ENCODE data around the gene AGAP1. TPM values are rescaled to one million over a fixed set of nuclear protein-coding genes. Genes with fewer than 3 reads are reported as not detected.
A peak's percentile ranks its signal among the peaks of the same experiment; 100 is the strongest.

Gene AGAP1
- total RNA-seq, 2 donors from 2014 or later = 32.8 to 34.7 TPM

DNA sequence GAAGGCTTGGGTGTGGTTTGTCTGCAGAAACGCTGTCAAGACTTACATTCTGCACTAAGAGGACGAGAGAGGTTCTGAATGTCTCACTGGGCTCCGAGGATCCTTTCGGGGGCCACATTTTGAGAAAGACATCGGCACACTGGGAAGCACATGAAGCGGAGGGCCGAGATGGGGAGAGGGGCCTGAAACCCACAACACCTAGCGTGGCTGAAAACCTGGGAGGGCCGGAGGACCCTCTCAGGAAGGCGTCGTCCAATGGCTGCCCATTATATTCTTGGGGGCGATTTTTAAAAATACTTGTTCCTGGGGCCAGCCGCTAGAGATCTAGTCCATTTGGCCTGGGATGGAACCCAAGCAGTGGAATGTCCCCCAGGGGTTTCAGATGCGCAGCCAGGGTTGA lies 444.8 kb downstream of the AGAP1 start:
- Histone ChIP-seq H3K27ac (ENCODE audit: low read depth, low read length) (no peak overlapping the region), H3K36me3 (ENCODE audit: control insufficient read depth, insufficient read depth, low read length) (peaks cover 7% of the 10 kb centered on the region), H3K9ac (ENCODE audit: extremely low read depth, low read length, poor library complexity, severe bottlenecking) (no peak overlapping the region), H3K27me3 (ENCODE audit: control insufficient read depth, insufficient read depth, low read length, poor library complexity, severe bottlenecking) (no peaks in the 10 kb centered on the region), H3K4me3 (ENCODE audit: low read length) (no peak overlapping the region), H3K9me3 (ENCODE audit: control insufficient read depth, low read length) (peaks cover 11% of the 10 kb centered on the region), H3K4me1 (ENCODE audit: control insufficient read depth, insufficient read depth, low read length) (no peaks in the 10 kb centered on the region)
- H3K36me3 Mint-ChIP-seq (ENCODE audit: low read depth) = peaks cover 24% of the 10 kb centered on the region
- no peak for TF ChIP-seq CTCF (conservative IDR thresholded peaks at IDR 0.05)
- no peaks in the 10 kb centered on the region for H3K4me1 Mint-ChIP-seq
- H3K27ac Mint-ChIP-seq = no peak overlapping the region
- DNase-seq = no peak
- H3K9me3 Mint-ChIP-seq = peaks cover 1% of the 10 kb centered on the region
- 86 to 89% methylated on average over 12 to 14 of the region's 14 CpGs for WGBS, 2 experiments (ENCODE audit: insufficient coverage in 1 of 2, insufficient read length in 1 of 2)
- no peaks in the 10 kb centered on the region for H3K27me3 Mint-ChIP-seq (ENCODE audit: insufficient read depth)
- no peak overlapping the region for H3K4me3 Mint-ChIP-seq

DNA sequence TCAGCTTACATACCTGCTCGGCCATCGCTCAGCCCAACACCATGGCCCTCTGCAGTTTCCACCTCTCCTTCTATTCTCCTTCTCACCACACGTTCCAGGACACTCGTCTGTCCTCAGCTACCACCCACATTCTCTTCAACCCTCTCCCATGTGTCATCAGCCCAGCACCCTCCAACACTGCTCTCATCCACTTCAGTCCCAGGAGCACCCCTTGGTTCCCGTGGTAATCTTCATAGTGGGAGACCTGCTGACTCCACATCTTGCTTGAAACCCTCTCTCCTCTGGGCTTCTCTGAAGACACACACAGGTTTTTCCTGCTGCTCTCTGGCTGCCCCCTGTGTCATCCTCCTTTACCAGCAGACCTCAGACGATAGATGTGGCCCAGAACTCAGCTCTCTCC lies 445.6 kb downstream of the AGAP1 start:
- Histone ChIP-seq H3K27ac (ENCODE audit: low read depth, low read length) (no peak overlapping the region), H3K4me1 (ENCODE audit: control insufficient read depth, insufficient read depth, low read length) (no peaks in the 10 kb centered on the region), H3K9me3 (ENCODE audit: control insufficient read depth, low read length) (peaks cover 11% of the 10 kb centered on the region), H3K4me3 (ENCODE audit: low read length) (no peak overlapping the region), H3K36me3 (ENCODE audit: control insufficient read depth, insufficient read depth, low read length) (peaks cover 7% of the 10 kb centered on the region), H3K27me3 (ENCODE audit: control insufficient read depth, insufficient read depth, low read length, poor library complexity, severe bottlenecking) (no peaks in the 10 kb centered on the region), H3K9ac (ENCODE audit: extremely low read depth, low read length, poor library complexity, severe bottlenecking) (no peak overlapping the region)
- TF ChIP-seq CTCF (conservative IDR thresholded peaks at IDR 0.05) = no peak
- no peaks in the 10 kb centered on the region for H3K27me3 Mint-ChIP-seq (ENCODE audit: insufficient read depth)
- H3K4me1 Mint-ChIP-seq = no peaks in the 10 kb centered on the region
- WGBS, 2 experiments (ENCODE audit: insufficient coverage in 1 of 2, insufficient read length in 1 of 2) = 89 to 93% methylated on average over 6 of the region's 6 CpGs
- no peak for DNase-seq
- H3K27ac Mint-ChIP-seq = no peak overlapping the region
- H3K4me3 Mint-ChIP-seq = no peak overlapping the region
- peaks cover 1% of the 10 kb centered on the region for H3K9me3 Mint-ChIP-seq
- H3K36me3 Mint-ChIP-seq (ENCODE audit: low read depth) = peaks cover 24% of the 10 kb centered on the region

DNA sequence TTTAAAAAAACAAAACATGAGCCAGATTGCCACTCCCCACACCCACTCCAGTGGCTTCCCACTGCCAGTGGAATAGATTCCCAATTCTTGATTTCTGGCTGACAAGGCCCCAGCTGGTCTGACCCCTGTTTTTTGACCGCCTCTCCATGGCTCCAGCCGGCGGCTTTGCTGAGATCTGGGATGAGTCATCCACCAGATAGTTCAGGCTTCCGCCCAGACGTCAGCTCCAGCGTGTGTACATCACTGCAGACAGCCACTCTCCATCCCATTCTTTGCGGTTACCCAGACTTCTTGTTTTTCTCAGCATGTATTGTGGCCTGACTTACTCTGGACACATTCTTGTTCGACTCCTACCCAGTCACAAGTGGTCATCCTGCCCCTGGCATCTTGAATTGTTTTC lies 446.5 kb downstream of the AGAP1 start:
- TF ChIP-seq CTCF (conservative IDR thresholded peaks at IDR 0.05) = no peak
- H3K9me3 ChIP-seq (ENCODE audit: control insufficient read depth, low read length) = peaks cover 11% of the 10 kb centered on the region
- H3K9ac ChIP-seq (ENCODE audit: extremely low read depth, low read length, poor library complexity, severe bottlenecking) = no peak overlapping the region
- Mint-ChIP-seq H3K4me3 (no peak overlapping the region), H3K4me1 (no peaks in the 10 kb centered on the region), H3K27me3 (ENCODE audit: insufficient read depth) (no peaks in the 10 kb centered on the region), H3K36me3 (ENCODE audit: low read depth) (peaks cover 24% of the 10 kb centered on the region), H3K9me3 (peaks cover 1% of the 10 kb centered on the region), H3K27ac (no peak overlapping the region)
- DNase-seq = no peak
- no peak overlapping the region for H3K4me3 ChIP-seq (ENCODE audit: low read length)
- peaks cover 7% of the 10 kb centered on the region for H3K36me3 ChIP-seq (ENCODE audit: control insufficient read depth, insufficient read depth, low read length)
- WGBS, 2 experiments (ENCODE audit: insufficient coverage in 1 of 2, insufficient read length in 1 of 2) = 60 to 82% methylated on average over 8 of the region's 8 CpGs
- H3K4me1 ChIP-seq (ENCODE audit: control insufficient read depth, insufficient read depth, low read length) = no peaks in the 10 kb centered on the region
- peak overlapping the region; percentile 38 for H3K27ac ChIP-seq (ENCODE audit: low read depth, low read length)
- H3K27me3 ChIP-seq (ENCODE audit: control insufficient read depth, insufficient read depth, low read length, poor library complexity, severe bottlenecking) = no peaks in the 10 kb centered on the region

Measured in endodermal cell (in vitro differentiated cells).